Stimulated activated CD4-positive, alpha-beta T cell treated with anti-CD3 and anti-CD28 coated beads, Interleukin-2, amount 100 ng/mL, for 48 hours (primary cell): ENCODE measurements around the gene AOPEP.

Experiments
- DNase-seq, 2 donors: peaks; one replicate each; pipeline ENCODE4 v3.0.0-alpha.2; 2020

AOPEP gene

GRCh38 chr9:94761481-94761880, 35.0 kb downstream of the AOPEP start:
- no peak for DNase-seq

DNA sequence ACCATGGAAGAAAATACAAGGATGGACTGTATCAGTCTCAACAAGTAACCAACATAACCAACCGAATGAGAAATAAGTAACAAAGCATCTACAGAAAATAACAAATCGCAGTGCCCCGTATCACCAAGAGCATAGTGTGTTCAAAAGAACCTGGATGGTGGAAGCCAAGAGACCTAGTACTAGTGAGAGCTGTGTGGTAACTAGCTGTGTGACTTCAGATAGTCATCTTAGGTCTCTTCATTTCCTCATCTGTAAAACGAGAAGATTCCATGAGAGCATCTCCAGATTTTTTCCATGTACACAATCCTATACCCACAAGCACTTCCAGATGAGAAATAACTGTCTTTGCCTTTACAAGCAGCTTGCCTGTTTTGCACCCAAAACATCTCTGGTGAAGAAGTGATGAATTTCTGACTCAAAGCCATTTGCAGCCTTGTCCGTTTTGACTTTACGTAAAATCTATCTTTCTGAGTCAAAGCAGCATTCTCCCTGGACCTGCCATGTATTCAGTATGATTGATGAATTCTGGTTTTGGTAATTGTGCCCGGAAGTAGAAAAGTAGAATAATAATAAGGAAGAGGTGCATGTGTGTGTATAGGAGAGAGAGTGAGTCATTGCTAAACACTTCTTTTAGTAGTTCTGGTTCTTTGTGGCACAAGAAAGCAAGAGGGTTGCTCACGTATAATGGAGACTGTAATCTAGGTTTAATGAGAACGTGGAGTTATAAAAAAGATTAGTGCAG, 41.0 kb downstream of the AOPEP start:
- no peak for DNase-seq

- no peak for DNase-seq
Observed at GRCh38 chr9:94768766-94769165, 42.3 kb downstream of the AOPEP start.

- DNase-seq: no peak
Observed at GRCh38 chr9:94770334-94770733, 43.8 kb downstream of the AOPEP start.

- no peak for DNase-seq
Observed at GRCh38 chr9:94771096-94771495, 44.6 kb downstream of the AOPEP start.

DNA sequence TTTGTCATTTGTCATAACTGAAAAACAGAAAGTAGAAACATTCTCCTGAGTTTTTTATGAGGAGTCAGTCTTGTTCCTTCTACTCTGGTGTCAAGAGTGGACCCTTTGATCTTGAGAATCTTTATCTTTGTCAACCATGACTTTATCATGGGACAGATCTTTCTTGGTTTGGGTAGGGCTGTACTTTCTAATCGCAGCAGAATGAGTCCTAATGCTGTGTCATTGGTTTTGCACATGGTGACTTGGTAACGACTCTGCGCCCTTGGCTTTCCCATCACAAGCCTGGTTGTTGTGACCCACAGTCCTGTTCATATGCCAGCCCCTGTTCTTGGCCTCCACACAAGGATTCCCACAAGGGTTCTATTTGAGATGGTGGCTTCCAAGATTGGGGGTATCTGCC, 45.6 kb downstream of the AOPEP start:
- DNase-seq: no peak

- no peak for DNase-seq
Observed at GRCh38 chr9:94772639-94773303, 46.3 kb downstream of the AOPEP start.

DNA sequence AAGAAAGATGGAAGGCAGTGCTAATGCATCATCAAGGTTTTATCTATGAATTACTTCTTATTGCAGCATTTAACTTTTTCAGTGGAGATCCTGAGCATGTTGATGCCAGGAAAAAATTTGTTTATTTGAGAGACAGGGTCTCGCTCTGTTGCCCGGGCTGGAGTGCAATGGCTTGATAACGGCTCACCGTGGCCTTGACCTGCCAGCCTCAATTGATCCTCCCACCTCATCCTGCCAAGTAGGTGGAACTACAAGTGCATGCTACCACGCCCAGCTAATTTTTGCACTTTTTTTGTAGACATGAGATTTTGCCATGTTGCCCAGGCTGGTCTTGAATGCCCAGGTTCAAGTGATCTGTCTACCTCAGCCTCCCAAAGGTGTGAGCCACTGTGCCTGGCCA, 47.2 kb downstream of the AOPEP start:
- no peak for DNase-seq

GRCh38 chr9:94778013-94778412, 51.5 kb downstream of the AOPEP start:
- DNase-seq: no peak

- no peak for DNase-seq
Observed at GRCh38 chr9:94779031-94779430, 52.5 kb downstream of the AOPEP start.

DNA sequence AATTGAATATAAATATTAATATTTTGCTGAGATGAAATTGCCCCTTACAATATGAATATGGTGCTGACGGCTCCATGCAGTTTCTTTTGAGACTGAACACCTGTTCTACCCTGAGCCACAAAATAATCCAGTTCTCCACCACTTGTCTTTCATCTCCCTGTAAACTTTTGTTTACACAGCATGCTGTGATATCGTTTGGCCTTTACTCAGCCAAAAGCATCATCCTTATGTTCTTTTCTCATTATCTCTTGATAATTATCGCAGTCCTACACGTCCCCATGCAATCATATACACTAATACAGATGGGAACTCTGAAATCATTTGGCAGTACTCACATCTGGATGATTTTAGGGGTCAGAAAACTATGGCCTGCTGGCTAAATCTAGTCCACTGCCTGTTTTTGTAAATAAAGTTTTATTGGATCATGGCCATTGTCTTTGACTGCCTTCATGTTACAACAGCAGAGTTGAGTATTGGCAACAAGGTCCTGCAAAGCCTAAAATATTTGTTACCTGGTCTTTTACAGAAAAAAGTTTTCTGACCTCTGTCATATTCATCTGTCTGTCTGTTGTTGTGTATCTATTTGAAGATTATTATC, 53.3 kb downstream of the AOPEP start:
- no peak for DNase-seq

DNA sequence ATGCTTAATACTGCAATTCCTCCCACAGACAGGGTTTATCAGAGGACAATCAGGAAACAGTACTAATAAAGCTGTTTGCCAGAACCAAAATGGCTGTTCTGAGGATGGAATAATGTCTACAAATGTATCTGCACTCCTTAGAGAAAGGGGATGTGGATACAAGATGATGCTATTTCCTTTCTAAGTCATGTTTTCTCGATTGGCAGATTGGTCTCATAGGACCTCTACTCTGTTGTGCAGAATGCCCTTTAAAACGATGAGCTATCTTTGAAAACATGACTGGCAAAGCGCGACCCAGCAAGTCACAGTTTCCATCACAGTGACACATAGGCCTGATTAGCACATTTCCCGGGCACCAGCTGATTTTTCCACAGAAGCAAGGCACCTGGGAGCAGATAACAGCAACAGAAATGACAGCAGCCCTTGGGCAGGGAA, 54.0 kb downstream of the AOPEP start:
- DNase-seq: peak; percentile 9 to 14

- DNase-seq: no peak
Observed at GRCh38 chr9:94782355-94783101, 56.0 kb downstream of the AOPEP start.

DNA sequence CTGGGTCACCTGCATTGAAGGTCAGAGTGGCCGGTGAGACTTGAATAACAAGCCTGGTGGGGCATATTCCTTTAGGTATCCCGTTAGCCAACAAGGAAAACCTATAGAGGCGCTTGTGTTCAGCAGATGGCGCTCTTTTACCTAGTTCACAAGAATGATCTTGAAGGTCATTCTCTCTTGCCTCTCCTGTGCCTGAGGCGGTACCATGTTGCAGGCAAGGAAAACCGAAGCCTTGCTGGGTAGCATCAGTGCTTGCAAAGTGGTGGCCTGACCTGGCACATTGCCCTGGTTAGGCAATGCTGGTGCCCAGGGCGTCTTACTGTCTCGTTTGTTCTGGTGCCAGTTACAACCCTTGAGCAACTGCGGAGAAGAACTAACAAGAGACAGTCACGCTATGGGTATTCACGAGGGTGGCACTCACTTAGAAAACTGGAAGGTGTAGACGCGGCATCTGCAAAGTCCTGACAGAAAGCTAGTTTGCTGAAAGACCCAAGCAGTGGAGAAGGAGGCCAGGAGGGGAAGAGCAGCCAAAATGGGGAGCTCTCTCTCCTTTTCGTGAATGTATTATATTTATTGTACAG, 56.7 kb downstream of the AOPEP start:
- DNase-seq: peak; percentile 8 to 43

- DNase-seq: no peak
Observed at GRCh38 chr9:94783928-94784327, 57.4 kb downstream of the AOPEP start.

DNA sequence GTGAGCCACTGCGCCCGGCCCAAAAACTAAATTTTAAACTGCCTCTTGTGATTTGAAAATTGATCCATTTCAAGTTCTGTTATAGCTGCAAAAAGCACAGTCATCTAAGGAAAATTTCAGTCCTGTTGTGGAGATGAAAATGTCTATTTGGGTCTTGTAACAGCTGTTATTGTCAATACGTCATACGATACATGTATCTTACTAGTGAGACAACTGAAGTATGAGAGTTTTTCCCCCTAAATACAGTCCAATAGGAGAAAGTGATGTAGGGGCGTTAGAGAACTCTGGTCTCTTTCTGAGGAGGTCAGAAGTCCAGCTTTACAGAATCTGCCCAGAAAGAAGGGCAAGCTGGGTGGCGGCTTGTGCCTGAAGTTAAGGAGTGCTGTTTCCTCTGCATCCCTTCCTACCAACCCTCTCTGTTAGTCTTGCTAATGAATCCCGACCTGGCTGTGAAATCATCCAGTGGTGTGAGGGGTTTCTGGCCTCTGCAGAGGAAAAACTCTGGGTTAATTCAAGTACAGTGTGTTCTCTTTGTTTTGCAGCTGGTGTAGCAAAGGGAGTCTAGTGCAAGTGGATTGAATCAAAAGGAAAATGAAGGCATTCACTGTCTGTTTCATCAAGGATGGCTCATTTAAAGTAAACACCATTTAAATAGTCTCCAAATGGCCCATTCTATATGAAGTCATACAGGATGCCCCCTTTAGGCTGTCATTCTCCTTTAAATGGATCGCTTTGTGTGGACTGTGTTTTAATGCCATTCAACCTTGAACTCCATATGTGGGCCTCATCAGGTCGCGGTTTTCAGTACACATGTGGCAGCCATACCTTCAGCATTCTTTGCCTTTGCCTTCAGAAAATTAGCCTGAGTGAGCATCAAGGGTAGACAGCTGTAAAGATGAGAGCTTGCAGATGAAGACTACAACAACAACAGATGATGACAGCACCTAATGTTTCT, 59.0 kb downstream of the AOPEP start:
- DNase-seq: no peak

DNA sequence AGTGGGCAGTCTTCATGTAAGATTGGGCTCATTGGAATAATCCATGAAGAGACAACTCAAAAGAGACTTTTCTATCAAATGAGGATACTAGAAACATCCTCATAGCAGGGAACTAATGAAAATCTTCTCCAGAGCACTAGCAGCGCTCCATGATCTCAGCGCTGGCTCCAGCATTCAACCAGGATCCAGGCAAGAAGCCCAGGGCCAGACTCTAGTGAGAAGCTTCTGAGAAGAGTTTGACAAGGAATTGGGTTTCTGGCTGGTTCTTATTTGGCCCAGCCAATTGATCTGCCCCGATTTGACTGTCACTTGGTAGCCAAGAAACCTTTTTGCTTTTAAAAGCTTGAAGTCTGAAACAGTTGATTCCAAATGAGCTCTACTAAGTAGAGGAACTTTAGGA, 60.1 kb downstream of the AOPEP start:
- no peak for DNase-seq

GRCh38 chr9:94787266-94787665, 60.8 kb downstream of the AOPEP start:
- no peak for DNase-seq

GRCh38 chr9:94788570-94789105, 62.1 kb downstream of the AOPEP start:
- no peak for DNase-seq

- DNase-seq: no peak
Observed at GRCh38 chr9:94791435-94791834, 64.9 kb downstream of the AOPEP start.

GRCh38 chr9:94792511-94792910, 66.0 kb downstream of the AOPEP start:
- no peak for DNase-seq
